H9 (cell line): ENCODE results near the gene ACO1. TPM values are rescaled to one million over a fixed set of nuclear protein-coding genes. Genes with fewer than 3 reads are reported as not detected.
A peak's percentile ranks its signal among the peaks of the same experiment; 100 is the strongest.

Experiments used
- DNase-seq: peaks from one replicate; pipeline ENCODE4 v3.0.0-alpha.2; 2017
- H2AFZ ChIP-seq: one replicate; pipeline ENCODE4 v1.6.1; 2013; ENCODE audit warnings: mild to moderate bottlenecking, low read length, control low read depth, moderate library complexity
- H2AK5ac ChIP-seq: 2 replicates; pipeline ENCODE4 v1.6.1; 2013; ENCODE audit warnings: low read length, control low read depth, mixed read lengths; ENCODE audit not compliant: insufficient read length
- H2BK120ac ChIP-seq: one replicate; pipeline ENCODE4 v1.6.1; 2013; ENCODE audit warnings: low read depth, mild to moderate bottlenecking, low read length, control low read depth, inconsistent platforms; ENCODE audit not compliant: poor library complexity, severe bottlenecking
- H2BK12ac ChIP-seq: 2 replicates; pipeline ENCODE4 v1.6.1; 2013; ENCODE audit warnings: low read length, control low read depth, mixed read lengths, low read depth; ENCODE audit not compliant: insufficient read length
- H2BK15ac ChIP-seq: 2 replicates; pipeline ENCODE4 v1.6.1; 2013; ENCODE audit warnings: low read depth, low read length, control low read depth
- H2BK20ac ChIP-seq: one replicate; pipeline ENCODE4 v1.6.1; 2013; ENCODE audit warnings: low read depth, mild to moderate bottlenecking, low read length, control low read depth, inconsistent platforms; ENCODE audit not compliant: poor library complexity, severe bottlenecking
- H2BK5ac ChIP-seq: 2 replicates; pipeline ENCODE4 v1.6.1; 2013; ENCODE audit warnings: low read length, control low read depth, mixed read lengths; ENCODE audit not compliant: insufficient read length
- H3K14ac ChIP-seq: 2 replicates; pipeline ENCODE4 v1.6.1; 2013; ENCODE audit warnings: low read length, control low read depth; ENCODE audit not compliant: insufficient read depth
- H3K18ac ChIP-seq: 2 replicates; pipeline ENCODE4 v1.6.1; 2013; ENCODE audit warnings: low read depth, mild to moderate bottlenecking, mixed read lengths, low read length, control low read depth; ENCODE audit not compliant: insufficient read length
- H3K23ac ChIP-seq: 2 replicates; pipeline ENCODE4 v1.6.1; 2013; ENCODE audit warnings: low read length, control low read depth, mixed read lengths, low read depth; ENCODE audit not compliant: insufficient read length
- H3K23me2 ChIP-seq: 2 replicates; pipeline ENCODE4 v1.6.1; 2013; ENCODE audit warnings: low read depth, mild to moderate bottlenecking, mixed read lengths, low read length, control low read depth; ENCODE audit not compliant: insufficient read length, poor library complexity, severe bottlenecking
- H3K27ac ChIP-seq: 2 replicates; pipeline ENCODE4 v1.5.1; 2013; ENCODE audit warnings: low read length, control low read depth, mixed read lengths, low read depth; ENCODE audit not compliant: insufficient read length
- H3K27me3 ChIP-seq: 2 replicates; pipeline ENCODE4 v1.6.1; 2013; ENCODE audit warnings: low read length, control low read depth, inconsistent platforms; ENCODE audit not compliant: insufficient read depth
- H3K4ac ChIP-seq: 2 replicates; pipeline ENCODE4 v1.6.1; 2013; ENCODE audit warnings: low read depth, mild to moderate bottlenecking, control low read depth, inconsistent platforms, low read length, moderate library complexity
- H3K4me1 ChIP-seq: 2 replicates; pipeline ENCODE4 v1.6.1; 2013; ENCODE audit warnings: low read length, control low read depth, inconsistent platforms; ENCODE audit not compliant: insufficient read depth
- H3K4me2 ChIP-seq: 2 replicates; pipeline ENCODE4 v1.6.1; 2013; ENCODE audit warnings: low read length, control low read depth, mixed read lengths; ENCODE audit not compliant: insufficient read length, insufficient read depth
- H3K56ac ChIP-seq: 2 replicates; pipeline ENCODE4 v1.6.1; 2013; ENCODE audit warnings: low read depth, mild to moderate bottlenecking, mixed read lengths, low read length, control low read depth; ENCODE audit not compliant: insufficient read length
- H3K79me1 ChIP-seq: 2 replicates; pipeline ENCODE4 v1.6.1; 2013; ENCODE audit warnings: low read depth, mild to moderate bottlenecking, moderate library complexity, low read length, control low read depth, inconsistent platforms; ENCODE audit not compliant: insufficient read depth, poor library complexity, severe bottlenecking
- H3K79me2 ChIP-seq: 2 replicates; pipeline ENCODE4 v1.6.1; 2013; ENCODE audit warnings: low read length, control low read depth, inconsistent platforms; ENCODE audit not compliant: insufficient read depth
- H3K9ac ChIP-seq: 2 replicates; pipeline ENCODE4 v1.6.1; 2013; ENCODE audit warnings: low read length, control low read depth, mixed read lengths; ENCODE audit not compliant: insufficient read length; ENCODE audit errors: extremely low read depth
- H3K9me3 ChIP-seq: one replicate; pipeline ENCODE4 v1.6.1; 2013; ENCODE audit warnings: low read depth, low read length, inconsistent platforms; ENCODE audit not compliant: control insufficient read depth
- H3T11ph ChIP-seq: one replicate; pipeline ENCODE4 v1.6.1; 2013; ENCODE audit warnings: mild to moderate bottlenecking, low read length, control low read depth, inconsistent platforms
- H4K20me1 ChIP-seq: one replicate; pipeline ENCODE4 v1.6.1; 2013; ENCODE audit not compliant: control insufficient read depth, insufficient read length, insufficient read depth
- H4K5ac ChIP-seq: 2 replicates; pipeline ENCODE4 v1.6.1; 2013; ENCODE audit warnings: low read depth, mild to moderate bottlenecking, mixed read lengths, low read length, control low read depth; ENCODE audit not compliant: insufficient read length
- H4K8ac ChIP-seq: replicated peaks from 2 replicates; pipeline ENCODE4 v1.6.1; 2013; ENCODE audit warnings: low read length, control low read depth, mixed read lengths, low read depth; ENCODE audit not compliant: insufficient read length
- H4K91ac ChIP-seq: 2 replicates; pipeline ENCODE4 v1.6.1; 2013; ENCODE audit warnings: low read depth, mild to moderate bottlenecking, moderate library complexity, mixed read lengths, low read length, control low read depth; ENCODE audit not compliant: insufficient read length
- H3K27ac Mint-ChIP-seq, 3 experiments: 2 replicates in 2 of 3; 3 replicates in 1 of 3; pipeline ENCODE4 v1.8.0; 2020 to 2021; ENCODE audit warnings: mixed read lengths in 3 of 3, mild to moderate bottlenecking in 1 of 3, moderate library complexity in 1 of 3
- H3K27me3 Mint-ChIP-seq: 2 replicates; pipeline ENCODE4 v1.8.0; 2021; ENCODE audit warnings: low read depth, mild to moderate bottlenecking, moderate library complexity, mixed read lengths
- H3K36me3 Mint-ChIP-seq, 3 experiments: 2 replicates in 2 of 3; 3 replicates in 1 of 3; pipeline ENCODE4 v1.8.0; 2020 to 2021; ENCODE audit warnings: low read depth in 3 of 3, mixed read lengths in 3 of 3; ENCODE audit not compliant: insufficient read depth in 1 of 3
- H3K4me1 Mint-ChIP-seq, 2 experiments: 2 replicates each; pipeline ENCODE4 v1.8.0; 2020; ENCODE audit warnings: mixed read lengths in 2 of 2
- H3K4me3 Mint-ChIP-seq, 2 experiments: 2 replicates in 1 of 2; 3 replicates in 1 of 2; pipeline ENCODE4 v1.8.0; 2020 to 2021; ENCODE audit warnings: mild to moderate bottlenecking in 2 of 2, mixed read lengths in 2 of 2, moderate library complexity in 1 of 2
- H3K9me3 Mint-ChIP-seq, 2 experiments: 2 replicates in 1 of 2; 3 replicates in 1 of 2; pipeline ENCODE4 v1.8.0; 2020; ENCODE audit warnings: mild to moderate bottlenecking in 2 of 2, mixed read lengths in 2 of 2, moderate library complexity in 1 of 2
- CTCF ChIP-seq: fragments of 200-600 bp; sonication (generic); conservative IDR thresholded peaks from 3 replicates; pipeline ENCODE4 v1.8.0; 2021; ENCODE audit warnings: antibody characterized with exemption, mild to moderate bottlenecking
- WGBS: extraction: QIAGEN DNeasy Blood & Tissue Kit; methylation state at CpG from one replicate; pipeline ENCODE4 v1.1.7; 2013; ENCODE audit warnings: missing lambda C conversion rate, low lambda C conversion rate, mixed read lengths; ENCODE audit not compliant: insufficient read length; ENCODE audit errors: extremely low coverage; 5-methylcytosine and 5-hydroxymethylcytosine counted together
- total RNA-seq: library from RNA; stranded (reverse); gene quantifications from 2 replicates; pipeline ENCODE4 v1.2.1, GENCODE V29; 2021

ACO1 gene
- total RNA-seq, 1 experiment from 2014 or later, result 44.5 TPM

- Histone ChIP-seq H4K8ac (no peak overlapping the region), H4K91ac (no peak overlapping the region), H3K4me2 (no peak overlapping the region), H2BK15ac (no peak overlapping the region), H3K79me1 (no peaks in the 10 kb centered on the region), H2AK5ac (no peak overlapping the region), H3K23me2 (no peaks in the 10 kb centered on the region), H3T11ph (no peak overlapping the region), H3K27me3 (no peaks in the 10 kb centered on the region), H3K4me1 (peaks cover 5% of the 10 kb centered on the region), H3K27ac (no peak overlapping the region), H2BK20ac (no peak overlapping the region), H2BK12ac (no peak overlapping the region), H2AFZ (no peak overlapping the region), H3K18ac (no peak overlapping the region), H3K4ac (no peak overlapping the region), H3K79me2 (no peaks in the 10 kb centered on the region), H2BK5ac (no peak overlapping the region), H4K20me1 (no peaks in the 10 kb centered on the region), H3K23ac (no peak overlapping the region), H3K56ac (no peak overlapping the region), H2BK120ac (no peak overlapping the region), H3K9ac (no peak overlapping the region), H3K9me3 (no peaks in the 10 kb centered on the region), H4K5ac (no peak overlapping the region), H3K14ac (no peak overlapping the region)
- no peak for TF ChIP-seq CTCF
- Mint-ChIP-seq H3K27me3 (no peaks in the 10 kb centered on the region), H3K4me3 (no peak overlapping the region), H3K9me3 (no peaks in the 10 kb centered on the region; a peak in 1 of 5 replicates), H3K27ac (peak overlapping the region in 1 of 3 experiments; percentile 84; a peak in 1 of 7 replicates), H3K36me3 (no peaks in the 10 kb centered on the region; a peak in 2 of 7 replicates), H3K4me1 (peaks cover 20 to 21% of the 10 kb centered on the region in 2 experiments)
- no peak for DNase-seq
- WGBS, result no CpG with 5 or more reads among the region's 2 CpGs
These were observed 45.0 kb upstream of the ACO1 start for GRCh38 chr9:32339424-32339823.
